Keratinocyte (primary cell): ENCODE measurements around the gene CD99L2. TPM values are rescaled to one million over a fixed set of nuclear protein-coding genes. Genes with fewer than 3 reads are reported as not detected.
A peak's percentile ranks its signal among the peaks of the same experiment; 100 is the strongest.

Experiments
- DNase-seq: peaks from one replicate; pipeline ENCODE4 v3.0.0-alpha.2; 2011; ENCODE audit warnings: low read depth, missing footprints, low spot score
- FAIRE-seq: peaks from 2 replicates; lab custom pipeline; 2011; peaks lifted over from hg19 to GRCh38; lab: Jason Lieb, UNC
- H2AFZ ChIP-seq: 2 replicates; pipeline ENCODE4 v1.6.0; 2012; ENCODE audit warnings: low read length, control low read depth, inconsistent platforms; ENCODE audit not compliant: control insufficient read depth
- H3K27ac ChIP-seq: 2 replicates; pipeline ENCODE4 v1.5.1; 2011; ENCODE audit warnings: low read length; ENCODE audit not compliant: control insufficient read depth, insufficient read depth
- H3K27me3 ChIP-seq: 3 replicates; pipeline ENCODE4 v1.6.0; 2011; ENCODE audit warnings: low read length; ENCODE audit not compliant: control insufficient read depth, insufficient read depth; ENCODE audit errors: extremely low read depth
- H3K36me3 ChIP-seq, 2 experiments: 2 replicates in 1 of 2; 3 replicates in 1 of 2; pipeline ENCODE4 v1.5.1; 2011; ENCODE audit warnings: low read length in 2 of 2, mild to moderate bottlenecking in 1 of 2; ENCODE audit not compliant: control insufficient read depth in 2 of 2, insufficient read depth in 2 of 2; ENCODE audit errors: extremely low read depth in 1 of 2
- H3K4me1 ChIP-seq: 3 replicates; pipeline ENCODE4 v1.5.1; 2011; ENCODE audit warnings: low read length; ENCODE audit not compliant: control insufficient read depth, insufficient read depth; ENCODE audit errors: extremely low read depth
- H3K4me2 ChIP-seq: 3 replicates; pipeline ENCODE4 v1.6.0; 2011; ENCODE audit warnings: low read depth, low read length; ENCODE audit not compliant: control insufficient read depth, insufficient read depth; ENCODE audit errors: extremely low read depth
- H3K4me3 ChIP-seq, 3 experiments: fragments of 200-600 bp in 1 of 3; sonication (generic) in 1 of 3; 2 replicates in 2 of 3; 3 replicates in 1 of 3; pipeline ENCODE4 v1.5.1; 2011 to 2016; ENCODE audit warnings: low read length in 3 of 3, mild to moderate bottlenecking in 3 of 3, control low read depth in 2 of 3, inconsistent platforms in 1 of 3, low read depth in 1 of 3, mixed read lengths in 1 of 3, mixed run types in 1 of 3, moderate library complexity in 1 of 3; ENCODE audit not compliant: control insufficient read depth in 2 of 3, insufficient read depth in 2 of 3; ENCODE audit errors: extremely low read depth in 1 of 3
- H3K79me2 ChIP-seq: 2 replicates; pipeline ENCODE4 v1.6.0; 2012; ENCODE audit warnings: low read length; ENCODE audit not compliant: control insufficient read depth, insufficient read depth
- H3K9ac ChIP-seq: 3 replicates; pipeline ENCODE4 v1.6.0; 2011; ENCODE audit warnings: low read length; ENCODE audit not compliant: control insufficient read depth, insufficient read depth; ENCODE audit errors: extremely low read depth
- H3K9me1 ChIP-seq: 3 replicates; pipeline ENCODE4 v1.6.0; 2011; ENCODE audit warnings: low read length; ENCODE audit not compliant: control insufficient read depth, insufficient read depth; ENCODE audit errors: extremely low read depth
- H3K9me3 ChIP-seq: 2 replicates; pipeline ENCODE4 v1.5.1; 2012; ENCODE audit warnings: low read depth, low read length; ENCODE audit not compliant: control insufficient read depth
- H4K20me1 ChIP-seq: 3 replicates; pipeline ENCODE4 v1.6.0; 2011; ENCODE audit warnings: low read length; ENCODE audit not compliant: control insufficient read depth, insufficient read depth; ENCODE audit errors: extremely low read depth
- CTCF ChIP-seq, 3 experiments: IDR thresholded peaks in 1 of 3; conservative IDR thresholded peaks in 1 of 3; optimal IDR thresholded peaks in 1 of 3; 2 replicates in 2 of 3; 3 replicates in 1 of 3; pipeline versions ENCODE3 to v1.5.1; 2011; ENCODE audit warnings: low read length in 3 of 3, mild to moderate bottlenecking in 3 of 3, moderate library complexity in 2 of 3, control low read depth in 1 of 3, inconsistent platforms in 1 of 3; ENCODE audit not compliant: insufficient read depth in 2 of 3; ENCODE audit errors: extremely low read depth in 1 of 3
- EZH2 ChIP-seq: IDR thresholded peaks from one replicate; pipeline ENCODE4 v1.6.1; 2012; ENCODE audit warnings: inconsistent platforms, mild to moderate bottlenecking, low read length, moderate library complexity
- dilution Hi-C: fragments of 300-500 bp; cut with MboI; formaldehyde crosslinking; loops from one replicate; pipeline ENCODE4 v1.7.0; 2020; ENCODE audit warnings: low sequenced_read_pairs; ENCODE audit not compliant: extremely low pct_ligation_motif_present
- polyA plus RNA-seq, 5 experiments: library from polyadenylated mRNA; depleted of rRNA in 3 of 5; stranded (reverse) in 3 of 5; stranded (forward) in 1 of 5; unstranded in 1 of 5; fragments of >200 nt; gene quantifications; 1 replicate in 1 of 5; 2 replicates in 3 of 5; 3 replicates in 1 of 5; pipeline versions ENCODE4 v1.2.1 to v1.2.3, GENCODE V29; 2011 to 2012; ENCODE audit warnings: missing spikeins in 2 of 5, low read depth in 1 of 5, low replicate concordance in 1 of 5

The CD99L2 gene
- polyA plus RNA-seq, 1 donor (not counting 4 experiments of a cell fraction or from before 2014, with no cell fraction given) = 14.4 TPM

- DNase-seq = no peak
- H4K20me1 ChIP-seq = no peaks in the 10 kb centered on the region
- dilution Hi-C loops = no loop called here
- no peaks in the 10 kb centered on the region for H3K36me3 ChIP-seq
- no peak for FAIRE-seq
- H3K79me2 ChIP-seq = peaks cover 36% of the 10 kb centered on the region
- H2AFZ ChIP-seq = no peak overlapping the region
- peak overlapping the region; percentile 81 for H3K9ac ChIP-seq
- H3K9me1 ChIP-seq = no peaks in the 10 kb centered on the region
- peak overlapping the region; percentile 49 for H3K27ac ChIP-seq
- no peak for TF ChIP-seq EZH2
- TF ChIP-seq CTCF (optimal IDR thresholded peaks at IDR 0.05 in 1 of 3, IDR thresholded peaks at IDR 0.05 in 1 of 3, conservative IDR thresholded peaks at IDR 0.05 in 1 of 3; ENCODE audit: extremely low read depth in 1 of 3, insufficient read depth in 2 of 3, low read length in 3 of 3) = no peak
- H3K27me3 ChIP-seq = no peaks in the 10 kb centered on the region
- H3K9me3 ChIP-seq = no peaks in the 10 kb centered on the region
- no peaks in the 10 kb centered on the region for H3K4me1 ChIP-seq
- H3K4me3 ChIP-seq = peak overlapping the region; percentile 54 to 73 (median 65)
- H3K4me2 ChIP-seq = peak overlapping the region; percentile 58
Measured at GRCh38 chrX:150897421-150898320, 797 bp downstream of the CD99L2 start.

- no peaks in the 10 kb centered on the region for H3K27me3 ChIP-seq
- dilution Hi-C loops = no loop called here
- no peaks in the 10 kb centered on the region for H3K9me3 ChIP-seq
- H3K27ac ChIP-seq = no peak overlapping the region
- H4K20me1 ChIP-seq = no peaks in the 10 kb centered on the region
- no peaks in the 10 kb centered on the region for H3K4me1 ChIP-seq
- no peak overlapping the region for H3K4me2 ChIP-seq
- no peak for TF ChIP-seq CTCF (optimal IDR thresholded peaks at IDR 0.05 in 1 of 3, IDR thresholded peaks at IDR 0.05 in 1 of 3, conservative IDR thresholded peaks at IDR 0.05 in 1 of 3; ENCODE audit: extremely low read depth in 1 of 3, insufficient read depth in 2 of 3, low read length in 3 of 3)
- TF ChIP-seq EZH2 = no peak
- no peak overlapping the region for H3K4me3 ChIP-seq
- DNase-seq = no peak
- H3K79me2 ChIP-seq = peaks cover 39% of the 10 kb centered on the region
- H3K9ac ChIP-seq = no peak overlapping the region
- H3K36me3 ChIP-seq = no peaks in the 10 kb centered on the region
- H2AFZ ChIP-seq = no peak overlapping the region
- no peaks in the 10 kb centered on the region for H3K9me1 ChIP-seq
- FAIRE-seq = no peak
Measured at GRCh38 chrX:150896632-150897031, 1.8 kb downstream of the CD99L2 start.
